Fibroblast of skin of left quadriceps (primary cell): ENCODE data around the gene STX16.

Experiments used
- DNase-seq, 2 experiments: peaks; one replicate each; pipeline ENCODE4 v3.0.0-alpha.2; 2013; ENCODE audit warnings: low read depth in 2 of 2

STX16 gene

GRCh38 chr20:58652606-58653294 lies 1.7 kb downstream of the STX16 start:
- no peak for DNase-seq

- DNase-seq, result no peak
Observed at GRCh38 chr20:58654337-58654736, 3.3 kb downstream of the STX16 start.

GRCh38 chr20:58655328-58656107 lies 4.4 kb downstream of the STX16 start:
- no peak for DNase-seq

GRCh38 chr20:58656831-58657230 lies 5.7 kb downstream of the STX16 start:
- DNase-seq, result no peak

DNA sequence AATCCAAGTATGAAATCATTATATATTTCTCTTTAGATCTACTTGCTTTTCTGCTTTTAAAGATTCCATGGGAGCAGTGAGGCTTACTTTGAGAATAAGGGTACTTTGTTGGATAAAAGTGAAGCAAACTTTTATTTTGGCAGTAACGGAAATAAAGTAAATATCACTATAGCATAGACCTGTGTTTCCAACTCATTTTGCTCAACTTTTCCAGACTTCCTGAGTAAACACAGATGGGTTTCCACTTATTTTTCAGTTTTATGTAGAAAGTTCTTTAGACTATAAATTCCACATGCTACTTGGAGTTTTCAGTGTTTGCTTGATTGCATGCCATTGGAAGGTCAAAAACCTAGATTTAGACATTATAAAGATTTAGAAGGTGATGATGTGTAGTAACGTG lies 6.2 kb downstream of the STX16 start:
- no peak for DNase-seq

DNA sequence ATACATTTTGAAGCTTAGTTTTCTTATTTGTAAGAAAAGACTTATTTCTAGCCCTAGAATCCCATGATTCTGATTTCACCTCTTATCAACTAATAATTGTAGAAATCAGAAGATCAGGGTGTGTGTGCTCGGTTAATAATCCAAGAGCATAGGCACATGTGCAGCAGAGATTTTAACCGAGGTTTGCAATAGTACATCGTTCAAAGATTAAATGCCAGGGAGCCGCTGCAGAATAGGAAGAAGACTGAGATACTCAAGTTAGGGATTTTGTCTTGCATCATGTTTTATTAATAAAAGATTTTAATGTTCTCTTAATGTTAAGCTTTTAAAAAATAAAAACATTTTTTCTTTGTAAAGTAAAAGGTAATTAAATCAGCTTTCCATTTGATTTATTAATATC lies 6.9 kb downstream of the STX16 start:
- no peak for DNase-seq

DNA sequence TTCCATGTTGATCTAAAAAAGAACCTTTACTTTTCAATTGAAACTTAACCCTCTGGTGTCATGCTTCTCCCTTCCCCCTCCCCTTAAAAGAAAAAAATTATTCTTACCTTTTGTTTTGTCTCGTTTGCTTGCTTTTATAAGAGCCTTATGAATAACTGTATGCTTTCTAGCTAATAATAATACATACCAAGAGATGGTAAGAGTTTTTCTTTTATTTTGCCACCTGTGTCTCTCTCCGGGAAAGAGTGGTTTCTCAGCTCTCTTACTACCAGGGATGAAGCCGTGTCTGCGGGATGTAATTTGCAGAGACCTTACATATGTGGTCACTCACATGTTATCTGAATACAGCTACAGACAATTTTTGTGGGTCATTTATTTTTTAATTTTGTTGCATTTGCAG lies 7.7 kb downstream of the STX16 start:
- DNase-seq, result no peak

DNA sequence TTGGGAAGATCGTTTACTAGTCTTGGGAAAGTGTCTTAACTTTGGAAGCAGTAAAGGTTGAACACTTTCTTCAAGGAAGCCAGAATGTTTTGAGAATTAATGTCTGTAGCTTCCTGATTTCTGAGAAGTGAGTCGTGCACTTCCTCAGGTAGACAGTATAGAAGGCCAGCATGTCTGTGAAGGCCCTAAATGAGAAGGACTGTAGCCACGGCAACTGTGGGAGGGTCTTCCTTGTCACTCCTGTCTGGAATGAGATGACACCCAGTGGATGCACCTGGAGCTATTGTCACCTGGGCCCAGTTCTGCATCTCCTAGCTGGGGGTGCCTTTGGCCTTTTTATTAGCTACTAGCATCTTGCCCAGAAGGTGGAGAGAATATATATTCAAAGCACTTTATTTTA lies 8.8 kb downstream of the STX16 start:
- no peak for DNase-seq

- no peak for DNase-seq
Observed at GRCh38 chr20:58660855-58661597, 9.9 kb downstream of the STX16 start.

DNA sequence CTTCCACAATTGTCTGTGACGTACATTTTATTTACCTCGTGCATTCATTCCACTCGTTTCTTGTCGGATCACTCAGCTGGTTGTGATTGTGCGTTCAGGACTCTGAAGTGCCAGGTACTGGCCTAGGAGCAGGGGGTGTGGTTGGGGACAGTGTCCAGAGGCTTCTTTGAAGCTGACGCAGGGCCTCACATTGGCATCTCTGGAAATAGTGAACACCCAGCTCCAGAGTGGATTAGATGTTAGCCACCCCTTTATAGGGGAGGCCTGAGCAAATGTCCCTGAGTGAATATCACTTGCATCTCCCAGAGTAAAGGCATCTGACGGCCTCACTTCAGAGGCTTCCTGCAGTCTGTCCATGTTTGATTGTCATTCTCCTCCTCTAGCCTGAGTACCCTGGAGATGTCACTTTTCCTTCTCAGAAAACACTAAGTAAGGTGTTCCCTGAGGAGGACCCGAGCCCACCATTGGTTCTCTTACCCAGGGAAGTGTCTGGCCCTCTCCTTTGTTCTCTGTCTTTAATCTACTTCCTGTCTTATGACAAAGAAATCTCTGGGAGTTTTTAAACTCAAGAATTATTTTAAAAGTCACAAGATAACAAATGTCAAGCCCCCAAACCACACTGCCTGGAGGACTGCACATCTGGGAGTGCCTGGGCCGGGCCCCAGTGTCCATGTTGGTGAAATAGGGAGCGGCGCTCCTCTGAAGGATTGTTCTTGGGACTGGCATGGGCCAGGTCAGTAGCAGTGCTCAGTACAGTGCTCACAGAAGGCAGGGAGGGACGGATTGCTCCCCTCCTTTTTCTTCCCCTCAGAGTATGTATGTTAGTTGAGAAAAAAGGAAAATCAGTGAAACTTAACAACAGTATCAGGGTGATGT lies 10.8 kb downstream of the STX16 start:
- DNase-seq, result no peak

GRCh38 chr20:58664331-58664730 lies 13.2 kb downstream of the STX16 start:
- DNase-seq, result no peak

DNA sequence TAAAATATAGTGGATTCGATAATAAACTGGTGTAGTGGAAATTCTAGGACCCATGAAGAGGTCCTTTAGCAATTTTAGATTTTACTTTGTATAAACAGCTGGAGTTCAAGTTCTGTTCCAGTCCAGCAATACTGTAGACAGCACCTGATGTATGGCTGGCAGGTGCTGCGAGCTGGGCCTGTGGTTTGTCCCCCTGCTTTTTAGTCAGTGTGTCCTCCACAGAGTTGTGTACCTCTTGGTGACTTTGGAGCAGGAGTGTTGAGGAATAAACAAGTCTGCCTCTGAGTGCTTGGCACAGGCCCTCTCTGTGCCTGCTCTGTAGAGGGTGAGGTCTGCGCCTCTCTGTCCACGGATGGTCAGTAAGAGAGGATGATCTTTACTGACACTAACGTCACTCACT lies 13.8 kb downstream of the STX16 start:
- no peak for DNase-seq

DNA sequence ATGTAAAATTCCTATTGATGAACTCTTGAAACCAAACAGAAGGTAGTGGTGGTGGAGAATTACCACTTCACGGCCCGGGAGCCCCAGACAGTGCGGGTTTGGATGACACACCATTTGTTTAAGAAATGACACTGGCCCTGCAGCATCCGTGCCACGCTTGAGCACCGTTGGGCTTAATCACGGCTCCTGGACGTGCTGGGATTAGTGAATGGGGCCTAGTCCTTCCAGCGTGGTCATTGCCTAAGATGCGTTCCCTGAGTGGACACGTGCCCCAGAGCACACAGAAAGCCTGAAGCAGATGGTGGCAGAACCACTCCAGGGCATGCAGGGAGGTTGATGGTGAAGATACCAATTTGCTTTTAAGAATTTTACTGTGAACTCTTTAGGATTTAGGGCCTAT lies 14.5 kb downstream of the STX16 start:
- no peak for DNase-seq

DNA sequence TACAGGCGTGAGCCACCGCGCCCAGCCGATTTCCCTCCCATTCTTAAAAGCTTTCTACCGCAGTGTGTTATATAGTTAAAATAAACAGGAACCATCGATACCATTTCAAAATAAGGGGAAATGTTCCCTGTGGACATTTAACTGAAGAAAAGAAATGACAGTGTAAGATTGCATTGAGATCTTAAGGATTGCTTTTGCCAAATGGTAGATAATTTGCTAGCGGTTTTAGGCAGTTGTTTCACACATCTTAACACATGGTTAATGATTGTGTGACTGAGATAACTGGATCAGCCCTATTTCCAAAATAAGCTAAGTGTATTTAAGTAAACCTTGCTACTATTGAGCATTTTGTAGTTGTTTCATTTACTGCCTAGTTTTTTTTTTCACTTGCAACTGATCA lies 15.6 kb downstream of the STX16 start:
- DNase-seq, result no peak

GRCh38 chr20:58667975-58668374 lies 16.9 kb downstream of the STX16 start:
- no peak for DNase-seq

GRCh38 chr20:58668901-58669286 lies 17.8 kb downstream of the STX16 start:
- no peak for DNase-seq

GRCh38 chr20:58669287-58670006 lies 18.4 kb downstream of the STX16 start:
- DNase-seq, result no peak

GRCh38 chr20:58670102-58670501 lies 19.0 kb downstream of the STX16 start:
- no peak for DNase-seq

DNA sequence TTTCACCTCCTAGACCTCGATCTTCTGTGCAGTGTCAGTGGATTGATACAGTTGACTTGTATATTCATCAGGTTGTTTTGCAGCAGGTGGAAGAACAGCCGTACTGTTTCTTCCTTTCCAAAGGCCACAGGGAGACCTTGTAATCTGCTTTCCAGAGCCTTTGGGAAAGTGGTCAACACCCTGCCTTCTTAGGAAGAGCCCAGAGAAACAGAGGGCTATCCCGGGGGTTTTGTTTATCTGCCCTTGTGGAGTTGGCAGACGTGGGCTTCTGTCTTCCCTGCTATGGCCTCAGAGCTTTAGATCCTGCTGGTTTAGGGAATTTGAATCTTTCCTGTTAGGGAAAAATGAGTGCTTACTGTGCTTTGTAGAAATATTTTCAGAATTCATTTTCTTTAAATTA lies 19.6 kb downstream of the STX16 start:
- no peak for DNase-seq

DNA sequence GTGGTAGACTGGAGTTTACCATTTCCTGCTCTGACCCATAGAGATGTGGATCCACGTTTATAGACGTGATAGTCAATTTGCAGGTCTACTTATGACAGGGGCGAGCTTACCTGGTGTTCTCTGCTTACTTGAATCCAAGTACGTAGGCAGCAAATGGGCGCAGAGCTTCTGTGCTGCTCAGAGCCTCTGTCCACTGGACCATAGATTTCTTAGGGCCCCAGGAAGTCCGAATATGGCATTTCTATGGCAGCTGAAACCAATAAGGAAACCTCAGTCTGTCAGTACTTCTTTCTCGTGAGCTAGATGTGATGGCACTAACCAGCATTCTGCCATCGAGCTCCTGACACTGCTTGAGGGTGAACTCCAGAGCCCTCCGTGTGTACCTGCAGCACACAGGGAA lies 22.0 kb downstream of the STX16 start:
- no peak for DNase-seq

GRCh38 chr20:58675146-58675584 lies 24.1 kb downstream of the STX16 start:
- no peak for DNase-seq
